Measurements from ENCODE around the gene TRIL.

TRIL gene

DNA sequence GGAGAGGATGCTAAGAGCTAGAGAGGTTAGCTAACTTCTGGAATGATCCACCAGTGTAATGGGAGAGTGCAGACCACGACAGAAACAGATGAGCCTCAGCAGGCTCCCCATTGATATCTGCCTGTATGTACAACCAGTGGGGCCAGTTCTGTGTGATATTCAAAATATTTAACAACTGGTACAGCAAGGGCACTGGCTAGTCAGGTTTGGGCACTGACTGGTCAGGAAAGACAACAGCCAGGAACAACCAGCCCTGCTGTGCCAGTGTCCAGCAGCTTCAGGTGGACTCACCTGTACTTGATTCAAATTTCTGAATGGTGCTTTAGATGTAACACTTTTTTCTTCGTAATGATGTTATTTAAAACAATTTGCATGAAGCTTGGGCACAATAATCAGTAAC, 5.9 kb upstream of the TRIL start:
- TF ChIP-seq, protein P1, sequence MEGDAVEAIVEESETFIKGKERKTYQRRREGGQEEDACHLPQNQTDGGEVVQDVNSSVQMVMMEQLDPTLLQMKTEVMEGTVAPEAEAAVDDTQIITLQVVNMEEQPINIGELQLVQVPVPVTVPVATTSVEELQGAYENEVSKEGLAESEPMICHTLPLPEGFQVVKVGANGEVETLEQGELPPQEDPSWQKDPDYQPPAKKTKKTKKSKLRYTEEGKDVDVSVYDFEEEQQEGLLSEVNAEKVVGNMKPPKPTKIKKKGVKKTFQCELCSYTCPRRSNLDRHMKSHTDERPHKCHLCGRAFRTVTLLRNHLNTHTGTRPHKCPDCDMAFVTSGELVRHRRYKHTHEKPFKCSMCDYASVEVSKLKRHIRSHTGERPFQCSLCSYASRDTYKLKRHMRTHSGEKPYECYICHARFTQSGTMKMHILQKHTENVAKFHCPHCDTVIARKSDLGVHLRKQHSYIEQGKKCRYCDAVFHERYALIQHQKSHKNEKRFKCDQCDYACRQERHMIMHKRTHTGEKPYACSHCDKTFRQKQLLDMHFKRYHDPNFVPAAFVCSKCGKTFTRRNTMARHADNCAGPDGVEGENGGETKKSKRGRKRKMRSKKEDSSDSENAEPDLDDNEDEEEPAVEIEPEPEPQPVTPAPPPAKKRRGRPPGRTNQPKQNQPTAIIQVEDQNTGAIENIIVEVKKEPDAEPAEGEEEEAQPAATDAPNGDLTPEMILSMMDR (IDR thresholded peaks at IDR 0.05), result no peak

DNA sequence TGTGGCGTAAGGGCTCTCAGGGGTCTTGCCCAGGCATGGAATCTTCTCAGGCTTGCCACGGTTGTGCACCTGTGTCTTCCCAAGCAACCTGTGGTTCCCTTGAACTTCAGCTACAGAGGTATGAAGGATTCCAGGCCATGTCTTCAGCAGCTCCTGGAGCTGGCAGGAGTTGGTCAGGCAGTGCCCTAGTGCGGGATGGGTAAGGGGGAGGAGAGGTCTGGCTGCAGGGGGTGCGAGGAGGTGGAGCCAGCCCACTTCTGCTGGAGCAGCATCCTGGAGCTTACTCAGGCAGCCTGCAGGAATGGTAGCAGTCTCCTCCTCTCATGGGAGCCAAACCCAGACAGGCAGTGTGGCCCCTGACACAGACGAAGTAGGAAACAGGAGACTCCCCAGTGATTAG, 3.8 kb upstream of the TRIL start:
- TF ChIP-seq, protein P1 (IDR thresholded peaks at IDR 0.05), result no peak

- TF ChIP-seq, protein P1 (IDR thresholded peaks at IDR 0.05), result no peak
Measured at GRCh38 chr7:28960071-28960840, 2.1 kb upstream of the TRIL start.

DNA sequence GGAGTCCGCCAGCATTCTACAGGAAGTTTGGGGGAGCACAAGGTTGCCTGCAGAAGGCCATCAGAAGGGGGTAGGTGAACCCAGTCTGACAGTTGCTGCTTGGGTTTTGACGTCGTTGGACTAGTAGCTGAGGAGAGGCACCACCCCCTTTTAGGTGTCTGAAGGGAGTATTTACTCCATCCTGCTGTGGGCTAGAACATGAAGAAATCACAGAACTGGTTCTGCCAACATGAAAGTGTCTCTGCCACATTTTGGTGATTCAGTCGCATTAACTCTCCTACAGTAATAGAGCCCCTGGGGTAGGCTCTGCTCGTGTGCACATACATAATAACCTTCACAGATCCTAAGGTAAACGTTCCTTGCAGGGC, 834 bp upstream of the TRIL start:
- TF ChIP-seq, protein P1 (IDR thresholded peaks at IDR 0.05), result no peak

- TF ChIP-seq, protein P1 (IDR thresholded peaks at IDR 0.05), result no peak
Measured at GRCh38 chr7:28957751-28958234, 337 bp downstream of the TRIL start.

DNA sequence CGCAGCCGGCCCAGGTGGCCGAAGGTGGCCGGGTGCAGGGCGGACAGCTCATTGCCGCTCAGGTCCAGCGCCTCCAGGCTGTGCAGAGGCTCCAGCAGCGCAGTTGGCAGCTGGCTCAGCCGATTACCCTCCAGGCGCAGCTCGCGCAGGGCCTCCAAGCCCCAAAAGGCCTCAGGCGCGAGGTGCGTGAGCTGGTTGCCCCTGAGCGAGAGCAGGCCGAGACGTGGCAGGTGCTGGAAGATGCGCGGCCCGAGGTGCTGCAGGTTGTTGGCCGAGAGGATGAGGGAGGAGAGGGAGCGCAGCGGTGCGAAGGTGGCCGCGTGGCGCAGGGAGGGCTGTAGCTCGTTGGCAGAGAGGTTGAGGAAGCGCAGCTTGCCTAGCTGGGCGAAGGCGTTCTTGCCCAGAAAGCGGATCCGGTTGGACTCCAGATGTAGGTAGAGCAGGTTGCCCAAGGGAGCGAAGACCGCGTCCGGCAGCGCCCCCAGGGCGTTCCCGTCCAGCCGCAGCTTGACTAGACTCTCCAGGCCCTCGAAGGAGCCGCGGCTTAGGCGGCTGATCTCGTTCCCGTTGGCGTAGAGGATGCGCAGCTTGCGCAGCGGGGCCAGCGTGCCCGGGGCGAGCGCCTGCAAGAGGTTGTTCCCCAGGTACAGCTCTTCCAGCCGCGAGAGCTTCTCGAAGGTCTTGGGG, 923 bp downstream of the TRIL start:
- TF ChIP-seq, protein P1 (IDR thresholded peaks at IDR 0.05), result no peak

DNA sequence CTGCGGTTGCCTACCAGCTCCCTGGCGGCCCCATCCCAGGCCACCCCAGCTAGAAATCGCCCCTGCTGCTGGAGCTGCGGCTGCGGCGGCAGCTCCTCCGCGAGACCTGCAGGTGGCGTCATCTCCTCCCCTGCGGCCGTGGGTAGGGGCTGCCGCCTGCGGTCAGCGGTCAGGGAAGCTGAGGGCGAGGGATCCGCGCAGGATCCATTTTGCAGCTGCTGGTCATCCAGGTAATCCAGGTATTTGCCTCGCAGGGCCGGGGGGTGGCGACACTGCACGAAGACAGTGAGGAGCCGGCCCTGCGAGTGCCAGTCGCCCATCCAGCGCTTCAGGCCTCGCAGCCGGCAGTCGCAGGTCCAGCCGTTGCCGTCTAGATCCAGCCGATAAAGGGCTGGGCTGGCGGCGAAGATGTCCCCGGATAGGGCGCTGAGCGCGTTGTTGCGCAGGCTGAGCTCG, 1.5 kb downstream of the TRIL start:
- TF ChIP-seq, protein P1 (IDR thresholded peaks at IDR 0.05), result no peak

Data from LNCAP (cell line).